ENCODE measurements around the gene MARCHF6. TPM values are rescaled to one million over a fixed set of nuclear protein-coding genes. Genes with fewer than 3 reads are reported as not detected.
A peak's percentile ranks its signal among the peaks of the same experiment; 100 is the strongest.

The MARCHF6 gene
- total and polyA plus RNA-seq, 2 experiments from 2014 or later, result 70.8 to 77.5 TPM

GRCh38 chr5:10339058-10339811 is 14.3 kb upstream of the MARCHF6 start:
- no peak overlapping the region for H3K27ac ChIP-seq (ENCODE audit: low read depth)
- peaks cover 17% of the 10 kb centered on the region for H3K4me1 Mint-ChIP-seq
- TF ChIP-seq EZH2phosphoT487 (IDR thresholded peaks at IDR 0.05; ENCODE audit: unreplicated experiment) (no peak), NANOG (IDR thresholded peaks at IDR 0.05; ENCODE audit: borderline replicate concordance) (no peak), JUNB (IDR thresholded peaks at IDR 0.05; ENCODE audit: unreplicated experiment) (no peak), STAT1 (IDR thresholded peaks at IDR 0.05; ENCODE audit: unreplicated experiment) (no peak), EZH2 (IDR thresholded peaks at IDR 0.05; ENCODE audit: low read depth, unreplicated experiment) (no peak), ZNF114 (CRISPR knock-in tag; IDR thresholded peaks at IDR 0.05) (no peak)
- TF ChIP-seq, protein P1, sequence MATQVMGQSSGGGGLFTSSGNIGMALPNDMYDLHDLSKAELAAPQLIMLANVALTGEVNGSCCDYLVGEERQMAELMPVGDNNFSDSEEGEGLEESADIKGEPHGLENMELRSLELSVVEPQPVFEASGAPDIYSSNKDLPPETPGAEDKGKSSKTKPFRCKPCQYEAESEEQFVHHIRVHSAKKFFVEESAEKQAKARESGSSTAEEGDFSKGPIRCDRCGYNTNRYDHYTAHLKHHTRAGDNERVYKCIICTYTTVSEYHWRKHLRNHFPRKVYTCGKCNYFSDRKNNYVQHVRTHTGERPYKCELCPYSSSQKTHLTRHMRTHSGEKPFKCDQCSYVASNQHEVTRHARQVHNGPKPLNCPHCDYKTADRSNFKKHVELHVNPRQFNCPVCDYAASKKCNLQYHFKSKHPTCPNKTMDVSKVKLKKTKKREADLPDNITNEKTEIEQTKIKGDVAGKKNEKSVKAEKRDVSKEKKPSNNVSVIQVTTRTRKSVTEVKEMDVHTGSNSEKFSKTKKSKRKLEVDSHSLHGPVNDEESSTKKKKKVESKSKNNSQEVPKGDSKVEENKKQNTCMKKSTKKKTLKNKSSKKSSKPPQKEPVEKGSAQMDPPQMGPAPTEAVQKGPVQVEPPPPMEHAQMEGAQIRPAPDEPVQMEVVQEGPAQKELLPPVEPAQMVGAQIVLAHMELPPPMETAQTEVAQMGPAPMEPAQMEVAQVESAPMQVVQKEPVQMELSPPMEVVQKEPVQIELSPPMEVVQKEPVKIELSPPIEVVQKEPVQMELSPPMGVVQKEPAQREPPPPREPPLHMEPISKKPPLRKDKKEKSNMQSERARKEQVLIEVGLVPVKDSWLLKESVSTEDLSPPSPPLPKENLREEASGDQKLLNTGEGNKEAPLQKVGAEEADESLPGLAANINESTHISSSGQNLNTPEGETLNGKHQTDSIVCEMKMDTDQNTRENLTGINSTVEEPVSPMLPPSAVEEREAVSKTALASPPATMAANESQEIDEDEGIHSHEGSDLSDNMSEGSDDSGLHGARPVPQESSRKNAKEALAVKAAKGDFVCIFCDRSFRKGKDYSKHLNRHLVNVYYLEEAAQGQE (IDR thresholded peaks at IDR 0.05; ENCODE audit: unreplicated experiment), result no peak
- TF ChIP-seq, protein P2, sequence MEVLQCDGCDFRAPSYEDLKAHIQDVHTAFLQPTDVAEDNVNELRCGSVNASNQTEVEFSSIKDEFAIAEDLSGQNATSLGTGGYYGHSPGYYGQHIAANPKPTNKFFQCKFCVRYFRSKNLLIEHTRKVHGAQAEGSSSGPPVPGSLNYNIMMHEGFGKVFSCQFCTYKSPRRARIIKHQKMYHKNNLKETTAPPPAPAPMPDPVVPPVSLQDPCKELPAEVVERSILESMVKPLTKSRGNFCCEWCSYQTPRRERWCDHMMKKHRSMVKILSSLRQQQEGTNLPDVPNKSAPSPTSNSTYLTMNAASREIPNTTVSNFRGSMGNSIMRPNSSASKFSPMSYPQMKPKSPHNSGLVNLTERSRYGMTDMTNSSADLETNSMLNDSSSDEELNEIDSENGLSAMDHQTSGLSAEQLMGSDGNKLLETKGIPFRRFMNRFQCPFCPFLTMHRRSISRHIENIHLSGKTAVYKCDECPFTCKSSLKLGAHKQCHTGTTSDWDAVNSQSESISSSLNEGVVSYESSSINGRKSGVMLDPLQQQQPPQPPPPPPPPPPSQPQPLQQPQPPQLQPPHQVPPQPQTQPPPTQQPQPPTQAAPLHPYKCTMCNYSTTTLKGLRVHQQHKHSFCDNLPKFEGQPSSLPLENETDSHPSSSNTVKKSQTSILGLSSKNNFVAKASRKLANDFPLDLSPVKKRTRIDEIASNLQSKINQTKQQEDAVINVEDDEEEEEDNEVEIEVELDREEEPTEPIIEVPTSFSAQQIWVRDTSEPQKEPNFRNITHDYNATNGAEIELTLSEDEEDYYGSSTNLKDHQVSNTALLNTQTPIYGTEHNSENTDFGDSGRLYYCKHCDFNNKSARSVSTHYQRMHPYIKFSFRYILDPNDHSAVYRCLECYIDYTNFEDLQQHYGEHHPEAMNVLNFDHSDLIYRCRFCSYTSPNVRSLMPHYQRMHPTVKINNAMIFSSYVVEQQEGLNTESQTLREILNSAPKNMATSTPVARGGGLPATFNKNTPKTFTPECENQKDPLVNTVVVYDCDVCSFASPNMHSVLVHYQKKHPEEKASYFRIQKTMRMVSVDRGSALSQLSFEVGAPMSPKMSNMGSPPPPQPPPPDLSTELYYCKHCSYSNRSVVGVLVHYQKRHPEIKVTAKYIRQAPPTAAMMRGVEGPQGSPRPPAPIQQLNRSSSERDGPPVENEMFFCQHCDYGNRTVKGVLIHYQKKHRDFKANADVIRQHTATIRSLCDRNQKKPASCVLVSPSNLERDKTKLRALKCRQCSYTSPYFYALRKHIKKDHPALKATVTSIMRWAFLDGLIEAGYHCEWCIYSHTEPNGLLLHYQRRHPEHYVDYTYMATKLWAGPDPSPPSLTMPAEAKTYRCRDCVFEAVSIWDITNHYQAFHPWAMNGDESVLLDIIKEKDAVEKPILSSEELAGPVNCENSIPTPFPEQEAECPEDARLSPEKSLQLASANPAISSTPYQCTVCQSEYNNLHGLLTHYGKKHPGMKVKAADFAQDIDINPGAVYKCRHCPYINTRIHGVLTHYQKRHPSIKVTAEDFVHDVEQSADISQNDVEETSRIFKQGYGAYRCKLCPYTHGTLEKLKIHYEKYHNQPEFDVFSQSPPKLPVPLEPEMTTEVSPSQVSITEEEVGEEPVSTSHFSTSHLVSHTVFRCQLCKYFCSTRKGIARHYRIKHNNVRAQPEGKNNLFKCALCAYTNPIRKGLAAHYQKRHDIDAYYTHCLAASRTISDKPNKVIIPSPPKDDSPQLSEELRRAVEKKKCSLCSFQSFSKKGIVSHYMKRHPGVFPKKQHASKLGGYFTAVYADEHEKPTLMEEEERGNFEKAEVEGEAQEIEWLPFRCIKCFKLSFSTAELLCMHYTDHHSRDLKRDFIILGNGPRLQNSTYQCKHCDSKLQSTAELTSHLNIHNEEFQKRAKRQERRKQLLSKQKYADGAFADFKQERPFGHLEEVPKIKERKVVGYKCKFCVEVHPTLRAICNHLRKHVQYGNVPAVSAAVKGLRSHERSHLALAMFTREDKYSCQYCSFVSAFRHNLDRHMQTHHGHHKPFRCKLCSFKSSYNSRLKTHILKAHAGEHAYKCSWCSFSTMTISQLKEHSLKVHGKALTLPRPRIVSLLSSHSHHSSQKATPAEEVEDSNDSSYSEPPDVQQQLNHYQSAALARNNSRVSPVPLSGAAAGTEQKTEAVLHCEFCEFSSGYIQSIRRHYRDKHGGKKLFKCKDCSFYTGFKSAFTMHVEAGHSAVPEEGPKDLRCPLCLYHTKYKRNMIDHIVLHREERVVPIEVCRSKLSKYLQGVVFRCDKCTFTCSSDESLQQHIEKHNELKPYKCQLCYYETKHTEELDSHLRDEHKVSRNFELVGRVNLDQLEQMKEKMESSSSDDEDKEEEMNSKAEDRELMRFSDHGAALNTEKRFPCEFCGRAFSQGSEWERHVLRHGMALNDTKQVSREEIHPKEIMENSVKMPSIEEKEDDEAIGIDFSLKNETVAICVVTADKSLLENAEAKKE (CRISPR knock-in tag; IDR thresholded peaks at IDR 0.05), result no peak

More at GRCh38 chr5:10339058-10339811, 14.3 kb upstream of the MARCHF6 start:
- H3K9me3 Mint-ChIP-seq, result no peaks in the 10 kb centered on the region
- Histone ChIP-seq H3K4me2 (peak overlapping the region; percentile 67), H3K4me3 (no peak overlapping the region), H3K27me3 (ENCODE audit: insufficient read depth) (peaks cover 15% of the 10 kb centered on the region), H3F3A (replicated peaks; ENCODE audit: low read depth) (0 out of 2 replicates have a peak, but pooled peaks cover 7% of the 10 kb centered on the region), H3K9me2 (ENCODE audit: insufficient read depth) (no peaks in the 10 kb centered on the region), H2AFZ (peak overlapping the region; percentile 97), H3K4me1 (ENCODE audit: insufficient read depth) (peaks cover 11% of the 10 kb centered on the region), H4K20me1 (replicated peaks; ENCODE audit: insufficient read depth) (no peaks in the 10 kb centered on the region; the same call in none of the 2 replicates), H3K79me2 (replicated peaks; ENCODE audit: insufficient read depth) (no peaks in the 10 kb centered on the region), H3K36me3 (ENCODE audit: insufficient read depth) (no peaks in the 10 kb centered on the region)
- no peaks in the 10 kb centered on the region; the same call in 2 of the 3 replicates for H3K36me3 Mint-ChIP-seq (ENCODE audit: low read depth)
- DNase-seq (ENCODE audit: low spot score), result peak; percentile 75
- H3K27me3 Mint-ChIP-seq (ENCODE audit: insufficient read depth, low read depth, poor library complexity), result peaks cover 16% of the 10 kb centered on the region
- H3K4me3 Mint-ChIP-seq, result no peak overlapping the region; the same call in 2 of the 3 replicates
- ATAC-seq, result peak; percentile 90
- peak overlapping the region; percentile 6; the same call in 1 of the 2 replicates for H3K27ac Mint-ChIP-seq

Measured in GM23338 (cell line).